ENCODE data around the gene ZSCAN5C. TPM values are rescaled to one million over a fixed set of nuclear protein-coding genes. Genes with fewer than 3 reads are reported as not detected.

Gene ZSCAN5C
- total and polyA plus RNA-seq, 7 donors = not detected

DNA sequence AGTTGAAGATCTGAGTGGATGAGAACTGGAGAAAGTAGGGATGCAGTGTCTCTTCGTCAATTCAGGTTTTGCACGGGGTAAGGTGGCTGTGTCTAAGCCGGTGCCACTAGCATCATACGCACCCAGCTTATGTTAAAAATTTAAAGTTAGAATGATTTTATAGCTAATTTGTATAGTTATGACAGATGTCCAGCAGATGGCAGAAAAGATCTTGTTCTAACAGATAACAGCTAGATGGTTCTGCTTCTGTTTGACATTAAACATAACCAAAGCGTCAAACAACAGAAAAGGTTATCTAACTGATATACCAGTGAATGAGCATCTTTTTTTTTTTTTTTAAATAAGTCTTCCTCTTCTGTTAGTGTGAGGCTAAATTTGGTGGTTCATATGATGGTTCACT is 51.7 kb downstream of the ZSCAN5C start:
- WGBS, 2 donors = 49 to 68% methylated on average over 5 of the region's 5 CpGs
- intact Hi-C loops (cut with DNase I) = loop anchor here (2.0 to 5.0 kb wide), 2 partner anchors 97 to 176 kb away; no protein-coding TSS in a partner anchor
- TF ChIP-seq EP300 (IDR thresholded peaks at IDR 0.05) = no peak
- no peak for TF ChIP-seq POLR2A (IDR thresholded peaks at IDR 0.05)
- TF ChIP-seq, protein P1, sequence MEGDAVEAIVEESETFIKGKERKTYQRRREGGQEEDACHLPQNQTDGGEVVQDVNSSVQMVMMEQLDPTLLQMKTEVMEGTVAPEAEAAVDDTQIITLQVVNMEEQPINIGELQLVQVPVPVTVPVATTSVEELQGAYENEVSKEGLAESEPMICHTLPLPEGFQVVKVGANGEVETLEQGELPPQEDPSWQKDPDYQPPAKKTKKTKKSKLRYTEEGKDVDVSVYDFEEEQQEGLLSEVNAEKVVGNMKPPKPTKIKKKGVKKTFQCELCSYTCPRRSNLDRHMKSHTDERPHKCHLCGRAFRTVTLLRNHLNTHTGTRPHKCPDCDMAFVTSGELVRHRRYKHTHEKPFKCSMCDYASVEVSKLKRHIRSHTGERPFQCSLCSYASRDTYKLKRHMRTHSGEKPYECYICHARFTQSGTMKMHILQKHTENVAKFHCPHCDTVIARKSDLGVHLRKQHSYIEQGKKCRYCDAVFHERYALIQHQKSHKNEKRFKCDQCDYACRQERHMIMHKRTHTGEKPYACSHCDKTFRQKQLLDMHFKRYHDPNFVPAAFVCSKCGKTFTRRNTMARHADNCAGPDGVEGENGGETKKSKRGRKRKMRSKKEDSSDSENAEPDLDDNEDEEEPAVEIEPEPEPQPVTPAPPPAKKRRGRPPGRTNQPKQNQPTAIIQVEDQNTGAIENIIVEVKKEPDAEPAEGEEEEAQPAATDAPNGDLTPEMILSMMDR (IDR thresholded peaks at IDR 0.05) = peak in 1 of 4 experiments; percentile 13
- no peak for TF ChIP-seq POLR2AphosphoS5 (IDR thresholded peaks at IDR 0.05)
- Histone ChIP-seq H3K27ac (no peak overlapping the region), H3K4me1 (peaks cover 0 to 3% (median 0%) of the 10 kb centered on the region in 4 donors), H3K9me3 (no peaks in the 10 kb centered on the region), H3K36me3 (no peaks in the 10 kb centered on the region), H3K4me3 (no peak overlapping the region), H3K27me3 (peaks cover 0 to 6% (median 0%) of the 10 kb centered on the region in 3 donors)
- no peak for DNase-seq

DNA sequence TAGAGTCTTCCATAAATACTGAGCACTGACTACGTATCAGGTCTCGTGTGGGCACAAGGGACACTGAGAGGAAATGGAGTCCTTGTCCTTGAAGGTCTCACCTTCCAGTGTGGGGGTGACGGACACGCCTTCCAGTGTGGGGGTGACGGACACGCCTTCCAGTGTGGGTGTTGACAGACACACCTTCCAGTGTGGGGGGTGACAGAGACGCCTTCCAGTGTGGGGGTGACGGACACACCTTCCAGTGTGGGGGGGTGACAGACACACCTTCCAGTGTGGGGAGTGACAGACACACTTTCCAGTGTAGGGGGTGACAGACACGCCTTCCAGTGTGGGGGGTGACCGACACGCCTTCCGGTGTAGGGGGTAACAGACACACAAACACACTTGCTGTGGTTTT is 56.2 kb downstream of the ZSCAN5C start:
- no peak for TF ChIP-seq POLR2AphosphoS5 (IDR thresholded peaks at IDR 0.05)
- TF ChIP-seq POLR2A (IDR thresholded peaks at IDR 0.05) = no peak
- TF ChIP-seq, protein P1 (IDR thresholded peaks at IDR 0.05) = no peak
- TF ChIP-seq EP300 (IDR thresholded peaks at IDR 0.05) = no peak

More for the DNA sequence above, 56.2 kb downstream of the ZSCAN5C start:
- H3K4me3 ChIP-seq = no peak overlapping the region
- no peaks in the 10 kb centered on the region for H3K4me1 ChIP-seq
- peaks cover 0 to 6% (median 0%) of the 10 kb centered on the region in 3 donors for H3K27me3 ChIP-seq
- H3K9me3 ChIP-seq = no peaks in the 10 kb centered on the region
- H3K27ac ChIP-seq = no peak overlapping the region
- H3K36me3 ChIP-seq = no peaks in the 10 kb centered on the region
- 87 to 92% methylated on average over 12 of the region's 12 CpGs for WGBS, 2 donors
- no peak for DNase-seq
- intact Hi-C loops (cut with DNase I) = loop anchor here (2.0 kb wide), 1 partner anchor 87 kb away; no protein-coding TSS in a partner anchor

Other genes starting within 250 kb of the ZSCAN5C start
- not detected for gene NLRP5, start 215.5 kb upstream of the ZSCAN5C start, total RNA-seq
- not detected for gene NLRP5, start 215.5 kb upstream of the ZSCAN5C start, polyA plus RNA-seq
- 10 to 100 TPM; 11.0 to 14.1 (median 12.1) TPM for gene ZNF787, start 81.0 kb upstream of the ZSCAN5C start, total RNA-seq
- 10 to 100 TPM; 25.2 to 38.3 (median 26.1) TPM for gene ZNF787, start 81.0 kb upstream of the ZSCAN5C start, polyA plus RNA-seq
- gene ZNF444, start 61.0 kb upstream of the ZSCAN5C start, total RNA-seq = 10 to 100 TPM; 25.3 to 57.4 (median 34.1) TPM
- 10 to 100 TPM; 11.4 to 27.9 (median 14.3) TPM for gene ZNF444, start 61.0 kb upstream of the ZSCAN5C start, polyA plus RNA-seq
- gene GALP, start 26.3 kb upstream of the ZSCAN5C start, total RNA-seq = not detected
- gene GALP, start 26.3 kb upstream of the ZSCAN5C start, polyA plus RNA-seq = not detected
- gene ZSCAN5B, start 4.5 kb upstream of the ZSCAN5C start, total RNA-seq = not detected
- gene ZSCAN5B, start 4.5 kb upstream of the ZSCAN5C start, polyA plus RNA-seq = under 1 TPM in 2 of 3 donors, not detected in 1; 0.06 to 0.60 TPM
- not detected for gene EDDM13, start 70.5 kb downstream of the ZSCAN5C start, total RNA-seq
- gene EDDM13, start 70.5 kb downstream of the ZSCAN5C start, polyA plus RNA-seq = 10 to 100 TPM in 1 of 3 donors, under 1 TPM in 1, not detected in 1; 0.32 to 10.8 TPM
- gene ZSCAN5A, start 112.6 kb downstream of the ZSCAN5C start, total RNA-seq = 1 to 10 TPM; 4.3 to 5.8 (median 5.4) TPM
- 1 to 10 TPM; 5.1 to 7.2 (median 5.4) TPM for gene ZSCAN5A, start 112.6 kb downstream of the ZSCAN5C start, polyA plus RNA-seq
- 1 to 10 TPM; 3.9 to 5.5 (median 4.5) TPM for gene ZNF582, start 191.3 kb downstream of the ZSCAN5C start, total RNA-seq
- 1 to 10 TPM; 2.0 to 2.4 (median 2.3) TPM for gene ZNF582, start 191.3 kb downstream of the ZSCAN5C start, polyA plus RNA-seq
- 10 to 100 TPM in 2 of 4 donors, 1 to 10 TPM in 2; 8.7 to 12.7 (median 10.4) TPM for gene ZNF583, start 202.1 kb downstream of the ZSCAN5C start, total RNA-seq
- gene ZNF583, start 202.1 kb downstream of the ZSCAN5C start, polyA plus RNA-seq = 1 to 10 TPM in 2 of 3 donors, under 1 TPM in 1; under 0.01 to 1.4 (median 1.4) TPM